ENCODE measurements around the gene TRERF1.

TRERF1 gene

DNA sequence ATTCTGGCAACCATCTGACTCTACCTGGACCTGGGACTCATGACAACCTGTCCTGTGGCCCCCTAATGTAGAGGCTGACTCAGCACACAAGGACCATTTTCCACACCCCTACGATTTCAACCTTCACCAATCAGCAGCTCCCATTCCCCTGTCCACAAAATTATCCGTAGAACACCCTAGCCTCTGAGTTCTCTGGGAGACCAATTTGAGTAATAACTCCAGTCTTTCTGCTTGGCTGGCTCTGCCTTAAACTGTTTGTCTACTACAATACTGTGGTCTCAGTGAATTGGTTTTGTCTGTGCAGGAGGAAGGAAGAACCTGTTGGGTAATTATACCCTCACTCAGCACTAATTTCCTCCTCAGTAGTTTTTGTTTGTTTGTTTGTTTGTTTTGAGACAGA is 134.7 kb downstream of the TRERF1 start:
- TF ChIP-seq, protein P1, sequence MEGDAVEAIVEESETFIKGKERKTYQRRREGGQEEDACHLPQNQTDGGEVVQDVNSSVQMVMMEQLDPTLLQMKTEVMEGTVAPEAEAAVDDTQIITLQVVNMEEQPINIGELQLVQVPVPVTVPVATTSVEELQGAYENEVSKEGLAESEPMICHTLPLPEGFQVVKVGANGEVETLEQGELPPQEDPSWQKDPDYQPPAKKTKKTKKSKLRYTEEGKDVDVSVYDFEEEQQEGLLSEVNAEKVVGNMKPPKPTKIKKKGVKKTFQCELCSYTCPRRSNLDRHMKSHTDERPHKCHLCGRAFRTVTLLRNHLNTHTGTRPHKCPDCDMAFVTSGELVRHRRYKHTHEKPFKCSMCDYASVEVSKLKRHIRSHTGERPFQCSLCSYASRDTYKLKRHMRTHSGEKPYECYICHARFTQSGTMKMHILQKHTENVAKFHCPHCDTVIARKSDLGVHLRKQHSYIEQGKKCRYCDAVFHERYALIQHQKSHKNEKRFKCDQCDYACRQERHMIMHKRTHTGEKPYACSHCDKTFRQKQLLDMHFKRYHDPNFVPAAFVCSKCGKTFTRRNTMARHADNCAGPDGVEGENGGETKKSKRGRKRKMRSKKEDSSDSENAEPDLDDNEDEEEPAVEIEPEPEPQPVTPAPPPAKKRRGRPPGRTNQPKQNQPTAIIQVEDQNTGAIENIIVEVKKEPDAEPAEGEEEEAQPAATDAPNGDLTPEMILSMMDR (IDR thresholded peaks at IDR 0.05) = no peak
- H3K27ac ChIP-seq = no peak overlapping the region
- no peak for DNase-seq (ENCODE audit: low spot score)
- no peak overlapping the region for H3K4me3 ChIP-seq

DNA sequence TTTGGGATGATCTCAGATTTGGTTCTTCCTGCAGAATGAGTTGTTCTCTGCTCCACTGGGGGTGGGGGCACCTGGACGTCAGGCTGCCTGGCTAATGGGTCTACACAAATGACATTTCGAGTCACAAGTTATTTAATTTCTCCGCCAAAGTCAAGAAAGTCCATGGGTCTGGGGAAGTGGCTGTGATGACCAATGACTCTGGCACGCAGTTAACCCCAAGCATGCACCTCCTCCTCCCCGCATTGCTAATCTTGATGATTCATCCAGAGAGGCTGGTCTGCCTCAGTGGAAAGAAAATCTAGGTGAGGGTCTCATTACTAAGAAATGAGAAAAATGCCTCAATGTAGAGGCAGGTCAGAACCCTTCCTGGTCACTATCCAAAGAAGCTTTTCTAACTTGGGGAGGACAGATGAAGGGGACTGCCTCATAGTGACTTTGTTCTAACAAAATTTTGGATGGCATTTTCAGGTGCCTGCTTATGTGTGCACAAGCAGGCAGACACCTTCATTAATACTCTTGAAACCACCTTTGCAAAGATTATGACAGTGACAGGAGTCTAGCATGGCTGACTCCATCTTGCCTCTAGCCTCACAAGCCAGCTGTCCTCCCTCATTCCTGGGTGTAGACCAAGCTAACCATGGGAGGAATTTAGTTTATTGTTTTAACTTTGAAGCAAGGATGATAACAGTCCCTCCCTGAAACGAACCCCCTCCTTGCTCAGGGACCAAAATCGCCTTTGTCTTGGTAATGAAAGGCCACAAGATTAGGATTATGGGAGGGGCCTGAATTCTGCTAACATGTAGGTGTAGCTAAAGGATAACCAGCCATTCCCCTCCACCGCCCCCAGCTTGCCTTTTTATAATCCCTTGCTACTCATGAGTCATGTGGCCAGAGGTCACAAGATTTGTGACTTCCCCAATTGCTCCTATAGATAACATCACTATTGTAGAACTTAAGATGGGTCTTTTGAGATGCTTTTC is 135.4 kb downstream of the TRERF1 start:
- TF ChIP-seq, protein P1 (IDR thresholded peaks at IDR 0.05) = no peak
- H3K4me3 ChIP-seq = no peak overlapping the region
- DNase-seq (ENCODE audit: low spot score) = no peak
- H3K27ac ChIP-seq = peak overlapping the region in 1 of 2 donors; percentile 53

DNA sequence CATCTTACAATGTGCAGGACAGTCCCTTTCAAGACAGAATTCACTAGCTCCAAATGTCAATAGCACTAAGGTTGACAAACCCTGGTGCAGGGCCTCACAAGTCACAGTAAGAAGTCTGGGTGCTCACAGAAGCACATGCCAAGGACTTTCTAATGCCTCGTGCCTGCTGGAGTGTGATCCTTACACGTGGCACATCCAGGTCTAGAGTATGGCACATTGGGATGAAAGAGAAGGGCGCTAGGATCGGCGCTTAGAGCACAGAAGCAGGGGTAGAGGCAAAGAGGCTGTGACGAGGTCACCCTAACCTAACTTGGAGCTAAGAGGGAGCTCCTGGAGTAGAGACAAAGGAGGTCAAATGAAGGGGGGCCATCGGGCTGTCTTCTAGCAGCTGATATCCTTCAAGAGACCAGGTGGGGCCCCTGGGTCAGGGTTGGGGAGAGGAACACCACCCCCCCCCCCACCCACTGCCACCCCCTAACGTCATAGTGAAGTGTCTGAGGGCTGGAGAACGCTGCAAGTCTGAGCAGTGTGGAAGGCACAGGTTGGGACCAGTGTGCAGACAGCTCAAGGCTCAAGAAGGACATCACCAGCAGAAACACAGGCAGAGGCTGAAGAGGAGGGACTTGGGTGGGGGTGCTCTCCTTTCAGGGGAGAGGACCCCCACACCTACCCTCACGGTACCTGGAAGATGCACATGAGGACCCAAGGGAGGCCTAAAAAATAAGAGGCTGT is 136.3 kb downstream of the TRERF1 start:
- no peak for DNase-seq (ENCODE audit: low spot score)
- H3K27ac ChIP-seq = peak overlapping the region in 1 of 2 donors; percentile 53
- H3K4me3 ChIP-seq = no peak overlapping the region
- TF ChIP-seq, protein P1 (IDR thresholded peaks at IDR 0.05) = no peak

DNA sequence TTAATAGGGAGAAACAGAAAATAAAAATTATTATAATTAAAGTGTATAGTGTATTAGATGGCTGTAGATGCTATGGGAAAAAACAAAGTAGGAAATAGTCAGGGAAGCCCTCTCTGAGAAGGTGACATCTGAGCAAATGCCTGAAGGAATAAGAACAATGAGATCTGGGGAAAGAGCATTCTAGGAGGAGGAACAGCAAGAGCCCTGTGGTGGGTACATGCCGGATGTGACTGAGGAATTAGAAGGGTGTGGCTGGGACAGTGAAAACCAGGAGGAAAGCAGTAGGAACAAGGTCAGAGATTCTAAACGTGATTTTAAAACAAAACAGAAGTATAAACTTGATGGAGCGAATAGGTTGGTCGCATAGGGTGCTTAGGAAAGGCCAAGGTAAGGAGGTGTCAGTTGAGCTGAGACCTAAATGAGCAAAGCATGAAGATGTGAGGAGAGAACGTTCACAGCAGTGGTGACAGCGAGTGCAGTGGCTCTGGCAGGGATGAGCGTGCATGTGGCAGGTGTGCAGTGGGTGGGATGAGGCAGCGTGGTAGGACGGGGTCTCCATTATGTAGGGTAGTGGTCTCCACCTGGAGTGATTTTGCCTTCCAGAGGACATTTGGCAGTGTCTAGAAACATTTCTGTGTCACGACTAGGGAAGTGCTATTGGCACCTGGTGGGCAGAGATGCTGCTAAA is 137.0 kb downstream of the TRERF1 start:
- H3K4me3 ChIP-seq = no peak overlapping the region
- TF ChIP-seq, protein P1 (IDR thresholded peaks at IDR 0.05) = no peak
- DNase-seq (ENCODE audit: low spot score) = no peak
- peak overlapping the region in 1 of 2 donors; percentile 53 for H3K27ac ChIP-seq

DNA sequence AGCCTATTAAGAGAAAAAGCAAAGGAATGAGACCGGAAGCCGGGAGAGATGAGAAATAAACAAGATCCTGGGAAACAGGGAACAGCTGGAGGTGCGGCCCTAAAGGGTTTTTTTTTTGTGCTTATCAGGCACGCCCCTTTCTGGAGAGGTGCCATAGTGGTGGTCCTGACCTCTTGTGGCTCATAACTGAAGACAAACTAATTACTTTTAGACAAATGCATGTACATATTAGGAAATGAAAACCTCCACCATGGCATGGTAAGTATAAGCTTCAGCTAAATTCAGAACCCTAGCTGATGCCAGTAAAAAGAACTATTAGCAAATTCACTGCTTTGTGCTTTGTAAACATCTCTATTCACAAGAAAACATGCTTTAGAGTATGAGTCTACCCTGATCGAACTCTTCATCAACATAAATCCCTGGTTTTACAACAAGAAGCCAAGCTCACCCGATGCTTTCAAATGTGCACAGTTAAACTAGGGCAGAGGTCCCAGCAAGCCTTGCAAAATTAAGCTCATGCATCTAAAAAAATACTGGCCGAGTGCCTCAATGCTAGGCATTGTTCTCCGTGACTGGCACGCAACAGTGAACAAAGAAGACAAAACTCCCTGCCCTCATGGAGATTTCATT is 137.7 kb downstream of the TRERF1 start:
- no peak overlapping the region for H3K27ac ChIP-seq
- H3K4me3 ChIP-seq = no peak overlapping the region
- TF ChIP-seq, protein P1 (IDR thresholded peaks at IDR 0.05) = no peak
- no peak for DNase-seq (ENCODE audit: low spot score)

DNA sequence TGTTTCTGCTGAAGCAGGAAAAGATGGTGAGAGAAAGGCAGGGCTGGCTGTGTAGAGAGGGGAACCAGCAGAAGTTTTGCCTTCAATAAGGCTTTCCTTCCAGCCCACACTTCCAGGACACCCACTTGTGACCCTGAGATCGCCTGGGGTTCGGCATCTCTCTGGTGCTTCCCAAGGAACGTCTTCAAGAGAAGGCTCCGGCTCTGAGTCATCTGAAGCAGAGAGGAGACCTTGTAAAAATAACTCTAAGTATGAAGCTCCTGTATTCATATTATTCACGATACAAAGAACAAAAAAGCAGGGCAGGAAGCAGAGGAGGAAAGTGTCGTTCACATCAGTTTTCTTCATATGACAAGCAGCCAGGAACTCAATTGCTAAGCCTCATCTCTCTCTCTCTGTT is 138.7 kb downstream of the TRERF1 start:
- no peak overlapping the region for H3K4me3 ChIP-seq
- no peak for DNase-seq (ENCODE audit: low spot score)
- TF ChIP-seq, protein P1 (IDR thresholded peaks at IDR 0.05) = no peak
- H3K27ac ChIP-seq = no peak overlapping the region
